Activated CD8-positive, alpha-beta memory T cell treated with anti-CD3 and anti-CD28 coated beads for 36 hours (primary cell): ENCODE data around the gene PTPRN2. TPM values are rescaled to one million over a fixed set of nuclear protein-coding genes. Genes with fewer than 3 reads are reported as not detected.
"Not testable (repeated sequence)": the region's sequence is repeated elsewhere in the genome, so short reads cannot be mapped to it uniquely, and the experiment has no call there.

ENCODE experiments used
- CTCF ChIA-PET: fragments of 350-600 bp; sonication (Branson Sonifier 250); formaldehyde crosslinking; loops from one replicate; lab custom pipeline; 2021; ENCODE audit warnings: antibody characterized with exemption; lab: Charles Lee
- POLR2A ChIA-PET: fragments of 350-600 bp; sonication (Branson Sonifier 250); formaldehyde crosslinking; loops from one replicate; lab custom pipeline; 2021; ENCODE audit warnings: antibody characterized with exemption; lab: Charles Lee
- total RNA-seq, 2 experiments: library from RNA; stranded (reverse); gene quantifications; one replicate each; pipeline ENCODE4 v1.2.3, GENCODE V29; 2021

The PTPRN2 gene
- total RNA-seq, 2 experiments from 2014 or later = 0.36 to 0.44 TPM

DNA sequence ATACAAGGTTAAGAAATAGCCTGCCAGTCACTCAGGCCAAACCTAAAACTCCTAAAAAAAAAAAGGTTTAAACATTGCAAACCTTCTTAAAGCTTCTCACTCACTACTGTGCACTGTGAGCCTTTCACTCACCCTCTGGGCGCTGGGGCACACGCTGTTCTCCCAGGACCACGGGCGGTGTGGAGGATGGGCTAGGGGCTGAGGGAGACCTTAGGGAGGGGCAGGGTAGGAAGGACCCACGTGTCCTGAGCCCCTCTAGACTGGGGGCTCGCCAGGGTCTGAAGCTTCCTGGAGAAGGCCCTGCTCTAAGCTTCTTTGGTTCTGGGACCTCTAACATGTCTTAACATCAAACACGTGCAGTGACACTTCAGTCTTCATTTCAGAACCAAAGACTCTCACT, 681.0 kb downstream of the PTPRN2 start:
- ChIA-PET POLR2A (no interaction called here), CTCF (no interaction called here)

DNA sequence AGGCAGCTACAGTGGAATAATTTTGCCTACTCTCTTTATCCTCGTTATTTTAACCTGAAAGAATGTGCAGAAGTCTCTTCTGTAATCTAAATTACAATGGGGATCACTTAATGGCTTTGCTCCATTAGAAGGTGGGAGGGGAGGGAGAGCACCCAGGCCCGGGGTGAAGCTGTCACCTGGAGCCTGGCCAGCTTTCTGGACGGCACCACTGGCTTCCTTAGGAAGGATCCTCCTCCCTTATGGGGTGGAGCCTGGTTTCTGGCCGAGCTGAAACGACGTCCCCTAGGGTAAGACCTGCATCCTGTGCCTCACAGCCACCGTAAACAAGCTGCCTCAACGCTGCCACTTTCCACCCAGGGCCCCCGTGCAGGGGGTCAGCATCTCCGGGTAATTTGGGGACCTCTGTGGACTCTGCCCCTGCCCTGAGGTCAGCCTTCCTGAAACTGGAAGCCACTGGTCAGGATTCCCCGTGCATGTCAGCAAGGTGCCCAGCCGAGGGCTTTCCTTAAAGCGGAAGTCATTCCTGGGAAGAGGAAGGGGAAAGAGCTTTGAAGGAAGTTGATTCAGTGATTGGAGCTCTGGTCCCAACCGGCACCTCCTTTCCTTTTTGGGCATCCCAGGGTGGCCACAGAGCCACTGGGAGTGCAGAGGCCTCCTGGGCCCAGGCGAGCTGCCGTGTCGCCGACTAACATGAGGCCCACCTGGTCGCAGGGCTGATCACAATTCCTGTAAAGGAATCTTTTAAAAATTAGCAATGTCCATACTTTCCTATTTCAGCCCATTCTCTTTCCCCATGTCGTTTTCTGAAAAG, 681.8 kb downstream of the PTPRN2 start:
- ChIA-PET CTCF (no interaction called here), POLR2A (no interaction called here)

DNA sequence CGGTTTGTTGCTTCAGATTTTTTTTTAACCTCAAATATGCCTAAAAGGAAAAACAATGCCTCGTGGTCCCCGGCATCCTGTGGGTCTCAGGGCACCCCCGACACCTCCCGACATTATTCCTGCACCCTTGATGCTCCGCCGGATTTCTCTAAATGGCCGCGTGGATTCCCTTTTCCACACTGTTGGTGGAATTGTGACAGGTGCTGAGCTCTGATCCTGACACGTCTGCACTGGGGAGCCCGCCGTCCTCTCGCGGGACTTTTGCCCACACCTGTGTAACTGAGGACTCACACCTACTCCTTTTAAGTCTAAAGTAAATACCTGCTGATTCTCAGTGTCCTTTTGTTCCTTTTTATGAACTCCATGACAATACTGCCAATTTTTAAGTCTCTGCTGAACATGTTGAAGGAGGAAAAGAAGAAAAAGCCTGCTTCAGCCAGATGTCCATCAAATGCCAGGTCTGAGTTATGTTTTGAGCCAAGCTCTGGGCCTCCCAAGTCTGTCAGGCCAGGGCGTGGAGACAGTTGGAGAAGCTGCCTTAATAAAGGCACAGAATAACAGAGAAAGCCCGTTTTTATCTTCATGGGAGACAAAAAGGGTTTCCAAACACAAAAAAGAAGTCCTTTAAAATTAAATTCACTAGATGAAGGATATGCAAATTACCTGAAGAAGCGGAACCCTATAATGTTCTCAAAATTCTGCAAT, 682.6 kb downstream of the PTPRN2 start:
- ChIA-PET CTCF (no interaction called here), POLR2A (no interaction called here)

DNA sequence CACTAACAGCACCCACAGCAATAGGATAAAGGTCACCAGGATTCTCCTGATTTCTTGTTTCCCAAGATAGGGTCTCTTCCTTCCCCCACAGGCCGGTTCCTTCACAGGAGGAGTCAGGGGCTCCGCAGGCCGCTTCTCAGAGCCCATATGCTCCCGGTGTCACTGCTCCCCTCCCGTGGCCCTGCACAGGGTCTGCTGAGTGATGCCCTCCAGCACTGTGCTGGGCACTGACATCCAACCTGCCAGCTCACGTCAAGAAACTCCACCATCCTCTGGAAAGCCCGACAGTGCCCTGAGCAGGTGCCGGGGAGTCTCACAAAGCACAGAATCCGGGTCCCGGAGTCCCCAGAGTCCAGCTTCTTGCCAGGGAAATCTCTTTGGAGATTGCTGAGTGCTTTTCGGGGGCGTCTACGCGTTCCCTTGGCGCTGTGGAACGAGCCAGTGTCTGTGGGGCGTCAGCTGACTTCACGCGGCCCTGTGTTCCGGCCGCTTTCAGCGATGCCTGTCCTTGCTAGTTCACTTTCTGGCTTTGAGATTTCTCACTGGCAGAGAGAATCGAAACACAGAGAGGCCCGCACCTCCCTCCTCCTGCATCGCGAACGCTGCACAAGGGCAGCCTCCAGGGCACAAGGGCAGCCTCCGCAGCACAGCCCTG, 683.3 kb downstream of the PTPRN2 start:
- ChIA-PET POLR2A (no interaction called here), CTCF (no interaction called here)

DNA sequence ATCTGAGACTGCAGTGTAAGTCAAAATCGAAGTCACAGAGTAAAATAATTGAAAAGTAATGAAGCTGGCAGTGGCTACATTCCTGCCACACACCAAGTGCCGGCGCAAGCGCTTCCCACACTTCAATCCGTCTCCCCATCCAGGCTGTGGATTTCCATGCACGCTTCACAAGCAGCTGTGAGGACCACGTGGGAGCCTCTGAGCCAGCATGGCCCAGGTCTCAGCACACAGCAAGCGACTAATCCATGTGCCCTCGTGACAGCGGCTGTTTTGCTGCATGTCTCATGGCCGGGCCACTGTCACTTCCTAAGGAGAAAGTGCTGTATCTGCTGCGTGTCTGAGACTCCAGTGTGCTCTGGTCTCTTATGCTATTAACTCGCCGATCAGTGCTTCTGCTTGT, 683.9 kb downstream of the PTPRN2 start:
- CTCF ChIA-PET = no interaction called here
- POLR2A ChIA-PET = no interaction called here

DNA sequence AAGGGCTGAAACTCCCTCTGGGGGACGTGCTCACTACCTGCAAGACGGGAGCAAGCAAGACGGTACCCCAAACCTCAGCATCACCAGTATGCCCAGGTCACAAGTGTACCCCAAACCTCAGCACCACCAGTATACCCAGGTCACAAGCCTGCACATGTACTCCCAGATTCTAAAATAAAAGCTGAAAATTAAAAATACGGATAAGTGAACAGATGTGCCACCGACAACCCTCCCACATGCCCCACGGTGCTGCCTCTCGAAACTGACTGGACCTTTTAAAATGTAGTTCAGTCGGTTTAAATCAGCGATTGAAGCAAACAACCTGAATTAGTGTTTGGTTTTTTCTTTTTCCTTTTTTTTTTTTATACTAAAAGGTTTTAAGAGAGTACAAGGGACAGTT, 684.3 kb downstream of the PTPRN2 start:
- ChIA-PET CTCF (no interaction called here), POLR2A (no interaction called here)

DNA sequence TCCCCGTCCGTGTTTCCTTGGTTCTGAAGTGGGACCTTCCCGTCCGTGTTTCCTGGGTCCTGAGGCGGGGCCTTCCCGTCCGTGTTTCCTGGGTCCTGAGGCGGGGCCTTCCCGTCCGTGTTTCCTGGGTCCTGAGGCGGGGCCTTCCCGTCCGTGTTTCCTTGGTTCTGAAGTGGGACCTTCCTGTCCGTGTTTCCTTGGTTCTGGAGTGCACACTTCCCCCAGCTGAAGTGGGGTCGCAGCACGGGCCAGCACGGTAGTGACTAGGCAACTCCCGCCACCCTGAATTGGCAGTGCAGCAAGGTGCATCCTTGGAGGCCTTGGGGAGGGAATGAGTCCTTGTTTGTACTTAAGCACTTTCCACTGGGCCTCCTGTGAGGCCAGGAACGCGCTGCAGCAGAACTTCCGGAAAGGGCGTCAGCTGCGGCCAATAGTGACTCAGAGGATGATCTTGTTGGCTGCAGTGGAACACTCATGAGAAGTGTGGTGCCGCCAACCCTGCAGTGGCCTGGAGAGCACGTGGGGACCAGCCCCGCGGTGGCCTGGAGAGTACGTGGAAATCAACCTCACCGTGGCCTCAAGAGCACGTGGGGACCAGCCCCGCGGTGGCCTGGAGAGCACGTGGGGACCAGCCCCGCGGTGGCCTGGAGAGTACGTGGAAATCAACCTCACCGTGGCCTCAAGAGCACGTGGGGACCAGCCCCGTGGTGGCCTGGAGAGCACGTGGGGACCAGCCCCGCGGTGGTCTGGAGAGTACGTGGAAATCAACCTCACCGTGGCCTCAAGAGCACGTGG, 685.6 kb downstream of the PTPRN2 start:
- CTCF ChIA-PET, POLR2A ChIA-PET: not testable (repeated sequence)

DNA sequence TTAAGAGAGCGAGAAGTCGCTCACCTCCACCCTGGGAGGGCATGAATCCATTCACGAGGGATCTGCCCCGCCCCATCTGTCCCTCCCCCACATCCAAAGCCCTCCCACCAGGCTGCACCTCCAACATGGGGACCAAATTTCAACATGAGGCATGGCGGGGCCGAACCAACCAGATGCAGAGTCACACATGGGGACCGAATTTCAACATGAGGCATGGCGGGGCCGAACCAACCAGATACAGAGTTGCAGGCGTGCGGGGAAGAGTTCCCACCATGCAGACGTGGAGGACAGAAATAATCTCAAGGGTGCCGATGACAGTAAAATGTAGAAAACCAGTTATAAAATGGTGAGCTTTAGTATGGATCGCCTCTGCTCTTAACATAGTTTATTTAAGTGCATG, 686.5 kb downstream of the PTPRN2 start:
- POLR2A ChIA-PET = no interaction called here
- CTCF ChIA-PET = no interaction called here

DNA sequence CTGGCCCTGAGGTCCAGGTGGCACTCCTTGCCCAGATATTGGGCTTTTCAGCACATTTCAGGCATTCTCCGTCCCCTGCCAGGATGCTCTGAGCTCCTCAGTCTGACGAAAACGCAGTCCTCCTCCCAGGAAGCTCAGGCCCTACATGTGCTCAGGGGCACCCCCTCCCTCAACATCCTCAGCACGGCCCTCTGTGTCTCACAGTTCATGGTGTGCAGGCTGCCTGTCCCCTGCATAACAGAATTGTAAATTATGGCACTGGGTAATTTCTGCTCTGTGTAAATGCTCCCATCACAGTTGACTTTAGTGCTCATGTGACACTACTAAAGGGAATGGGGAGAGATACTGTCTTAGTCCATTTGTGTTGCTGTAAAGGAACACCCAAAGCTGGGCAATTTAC, 687.1 kb downstream of the PTPRN2 start:
- CTCF ChIA-PET = no interaction called here
- POLR2A ChIA-PET = no interaction called here

DNA sequence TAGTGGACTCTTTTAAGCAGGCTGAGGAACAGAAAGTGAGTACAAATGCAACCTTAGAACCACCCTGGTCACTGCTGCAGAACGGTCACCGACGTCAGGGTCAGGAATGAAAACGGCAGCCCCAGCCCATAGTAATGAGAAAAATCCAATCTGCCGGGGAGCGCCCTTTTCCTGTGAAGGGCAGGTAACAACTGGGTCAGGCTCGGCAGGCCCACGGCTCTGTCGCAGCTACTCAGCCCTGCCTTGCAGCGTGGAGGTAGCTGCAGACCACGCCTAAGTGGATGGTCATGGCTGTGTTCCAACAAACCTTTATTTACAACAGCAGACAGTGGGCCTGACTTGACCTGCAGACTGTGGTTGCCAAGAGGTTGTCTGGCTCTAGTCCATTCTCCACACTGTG, 687.6 kb downstream of the PTPRN2 start:
- ChIA-PET CTCF (no interaction called here), POLR2A (no interaction called here)

DNA sequence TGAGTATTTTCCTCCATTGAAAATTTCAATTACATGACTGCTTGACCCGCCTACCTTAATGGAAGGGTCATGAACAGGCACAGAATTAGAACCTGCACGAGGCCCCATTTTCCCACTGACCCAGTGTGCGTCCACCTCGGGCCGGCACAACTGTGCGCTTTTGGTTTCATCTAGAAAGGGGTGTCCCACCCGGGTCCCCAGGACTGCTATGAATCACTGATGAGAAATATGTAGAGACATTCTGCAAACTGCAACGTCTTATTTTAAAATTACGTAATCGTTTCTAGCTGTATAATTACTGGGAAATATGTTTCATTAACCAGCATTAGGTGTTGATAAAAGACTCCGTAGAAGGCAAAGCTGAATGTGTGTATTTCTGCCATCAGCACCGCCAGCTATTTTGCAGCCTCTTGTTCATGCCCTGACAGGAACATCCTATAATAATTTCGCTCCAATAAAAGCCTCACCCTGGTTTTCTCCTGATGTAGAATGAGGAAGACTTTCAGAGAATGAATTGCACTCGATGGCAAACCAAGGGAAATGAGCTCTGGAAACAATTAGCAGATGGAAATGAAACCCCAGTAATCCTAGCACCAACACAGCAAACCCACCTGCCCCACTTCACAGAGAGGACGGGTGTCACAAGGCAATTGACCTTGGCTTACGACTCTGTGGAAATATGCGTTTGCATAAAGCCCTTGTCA, 688.7 kb downstream of the PTPRN2 start:
- POLR2A ChIA-PET = no interaction called here
- CTCF ChIA-PET = no interaction called here

DNA sequence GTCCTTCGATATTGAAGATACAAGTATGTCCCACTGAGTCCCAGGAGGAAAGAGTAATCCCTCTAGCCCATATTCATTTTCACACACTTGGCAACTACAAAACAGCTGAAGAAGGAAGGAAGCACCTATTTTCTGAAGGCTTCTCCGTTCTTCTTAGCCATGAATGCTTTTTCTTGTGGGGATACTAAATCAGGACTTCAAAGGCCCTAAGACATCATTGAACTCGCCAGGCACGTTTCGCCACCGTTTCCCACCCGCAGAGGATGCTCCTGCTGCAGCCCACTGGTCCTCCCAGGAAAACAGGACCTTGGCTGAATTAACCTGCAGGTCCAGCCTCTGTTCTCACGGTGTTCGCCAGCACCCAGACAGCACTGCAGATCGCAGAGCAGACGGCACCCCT, 689.4 kb downstream of the PTPRN2 start:
- ChIA-PET CTCF (no interaction called here), POLR2A (no interaction called here)

DNA sequence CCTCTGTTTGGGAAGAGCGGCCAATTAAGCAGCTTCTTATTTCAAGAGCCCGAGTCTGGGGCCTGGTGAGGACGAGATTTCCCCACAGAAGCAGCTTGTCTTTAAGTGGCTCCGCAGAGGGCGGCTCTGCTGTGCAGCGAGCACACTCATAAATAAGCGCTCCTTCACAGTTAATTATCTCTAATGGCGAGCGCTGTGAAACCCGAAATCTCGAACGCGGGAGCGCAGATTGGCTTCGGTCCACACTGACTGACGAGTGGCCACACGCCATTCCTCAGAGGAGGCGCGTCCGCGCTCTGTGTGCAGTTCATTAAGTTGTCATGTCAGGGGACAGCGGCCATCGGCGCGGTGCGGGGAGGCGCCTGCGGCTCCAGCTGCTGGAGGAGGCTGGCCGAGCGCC, 689.9 kb downstream of the PTPRN2 start:
- ChIA-PET CTCF (no interaction called here), POLR2A (no interaction called here)

DNA sequence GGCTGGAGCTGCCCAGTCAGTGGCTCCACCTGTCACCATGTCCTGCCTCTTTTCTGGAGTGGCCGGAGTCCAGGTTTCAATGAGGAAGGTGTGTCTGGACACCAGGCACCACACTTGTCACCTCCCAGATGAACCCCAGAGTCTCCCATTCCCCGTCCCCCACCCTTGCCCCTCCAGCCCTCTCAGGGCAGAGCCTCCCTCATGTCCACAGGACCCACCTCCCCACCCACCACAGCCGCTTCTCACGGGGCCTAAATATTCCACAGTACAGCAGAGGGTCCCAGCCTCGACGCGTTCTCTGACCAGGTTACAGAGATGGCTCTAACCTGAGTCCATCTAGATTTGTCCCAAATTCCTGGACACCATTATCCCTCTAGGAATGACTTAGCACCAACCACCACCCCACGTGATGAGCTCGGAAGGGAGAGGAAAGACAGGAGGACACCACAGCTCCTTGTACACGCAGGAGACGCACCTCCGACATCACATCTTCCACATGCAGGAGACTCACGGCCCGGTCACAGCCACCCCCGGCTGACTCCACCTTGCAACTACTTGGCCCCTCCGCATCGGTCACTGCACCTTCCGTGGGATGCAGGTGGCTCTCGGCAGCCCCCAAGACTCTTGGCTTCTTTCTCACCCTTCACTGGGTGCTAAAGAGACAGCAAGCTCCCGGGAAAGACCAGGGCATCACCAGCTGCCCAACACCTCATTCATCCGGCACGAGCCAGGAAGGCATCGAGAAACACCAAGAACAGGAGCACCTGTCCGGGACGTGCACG, 690.7 kb downstream of the PTPRN2 start:
- CTCF ChIA-PET = no interaction called here
- POLR2A ChIA-PET = no interaction called here

DNA sequence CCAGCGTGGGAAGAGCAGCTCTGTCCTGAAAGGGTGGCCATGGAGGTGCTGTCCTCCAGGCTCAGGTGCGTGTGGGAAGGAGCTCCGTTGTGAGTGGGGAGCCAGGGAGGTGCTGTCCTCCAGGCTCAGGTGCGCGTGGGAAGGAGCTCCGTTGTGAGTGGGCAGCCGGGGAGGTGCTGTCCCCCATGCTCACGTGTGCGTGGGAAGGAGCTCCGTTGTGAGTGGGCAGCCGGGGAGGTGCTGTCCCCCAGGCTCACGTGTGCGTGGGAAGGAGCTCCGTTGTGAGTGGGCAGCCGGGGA, 691.3 kb downstream of the PTPRN2 start:
- CTCF ChIA-PET = not testable (repeated sequence)

DNA sequence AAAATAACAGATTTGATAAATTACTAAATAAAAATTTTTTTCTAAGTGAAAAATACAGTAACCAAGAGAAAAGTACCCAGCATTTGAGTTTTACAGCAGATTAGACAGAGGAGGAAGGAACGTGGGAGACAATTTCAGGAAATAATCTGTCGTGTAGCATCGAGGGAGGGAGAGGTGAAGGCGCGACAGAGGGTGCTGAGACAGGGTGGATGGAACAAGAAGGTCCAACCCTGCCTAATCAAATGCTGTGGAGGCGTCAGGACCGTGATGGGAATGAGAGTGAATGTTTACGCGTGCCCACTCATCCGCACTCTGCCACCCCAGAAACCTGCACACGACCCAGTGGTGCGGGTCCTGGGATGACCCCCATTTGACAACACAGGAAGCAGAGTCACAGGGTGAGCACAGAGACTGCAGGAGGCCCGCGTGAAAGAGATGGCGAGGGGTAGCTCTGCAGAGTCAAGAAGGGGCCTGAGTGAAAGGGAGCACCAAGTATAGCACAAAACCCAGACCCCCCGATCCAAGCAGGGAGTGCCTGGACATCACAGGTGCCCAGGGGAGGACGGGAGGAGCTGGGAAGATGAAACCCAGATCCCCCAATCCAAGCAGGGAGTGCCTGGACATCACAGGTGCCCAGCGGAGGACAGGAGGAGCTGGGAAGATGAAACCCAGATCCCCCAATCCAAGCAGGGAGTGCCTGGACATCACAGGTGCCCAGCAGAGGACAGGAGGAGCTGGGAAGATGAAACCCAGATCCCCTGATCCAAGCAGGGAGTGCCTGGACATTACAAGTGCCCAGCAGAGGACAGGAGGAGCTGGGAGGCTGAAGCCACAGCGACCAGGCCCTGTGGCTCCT, 691.9 kb downstream of the PTPRN2 start:
- ChIA-PET CTCF (no interaction called here), POLR2A (no interaction called here)

More for the DNA sequence above, 691.3 kb downstream of the PTPRN2 start:
- POLR2A ChIA-PET = not testable (repeated sequence)

DNA sequence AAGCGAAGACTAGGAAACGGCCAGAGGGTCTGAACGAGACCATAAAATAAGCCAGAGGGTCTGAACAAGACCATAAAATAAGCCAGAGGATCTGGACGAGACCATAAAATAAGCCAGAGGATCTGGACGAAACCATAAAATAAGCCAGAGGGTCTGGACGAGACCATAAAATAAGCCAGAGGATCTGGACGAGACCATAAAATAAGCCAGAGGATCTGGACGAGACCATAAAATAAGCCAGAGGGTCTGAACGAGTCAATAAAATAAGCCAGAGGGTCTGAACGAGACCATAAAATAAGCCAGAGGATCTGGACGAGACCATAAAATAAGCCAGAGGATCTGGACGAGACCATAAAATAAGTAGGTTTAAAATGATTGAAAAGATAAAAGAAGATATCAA, 692.5 kb downstream of the PTPRN2 start:
- POLR2A ChIA-PET, CTCF ChIA-PET: not testable (repeated sequence)

DNA sequence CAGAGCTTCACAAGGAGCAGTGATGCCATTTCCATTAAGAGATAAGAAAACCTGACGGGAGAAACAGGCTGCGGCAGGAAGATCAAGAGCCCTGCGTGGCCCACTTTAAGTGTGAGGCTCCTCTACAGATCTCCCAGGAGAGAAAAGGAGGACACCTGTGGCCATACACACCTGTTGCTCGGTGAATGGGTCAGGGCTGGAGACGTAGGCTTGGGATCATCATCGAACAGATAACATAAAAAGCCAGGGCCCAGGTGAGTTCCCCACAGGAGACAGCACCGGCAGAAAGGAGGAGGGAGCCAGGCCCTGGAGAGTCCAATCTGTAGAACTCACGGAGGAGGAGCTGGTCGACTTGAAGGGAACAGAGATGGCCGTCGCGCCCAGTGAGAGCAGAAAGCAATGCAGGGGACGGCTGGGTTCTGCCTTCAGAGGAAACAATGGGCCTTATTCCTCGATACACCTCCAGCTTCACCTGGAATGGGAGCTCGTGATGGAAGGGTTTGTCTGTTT, 694.0 kb downstream of the PTPRN2 start:
- ChIA-PET POLR2A (no interaction called here), CTCF (no interaction called here)
